Ectodermal cell (in vitro differentiated cells): ENCODE data around the gene CNN2.

Experiments used
- H3K27ac ChIP-seq: 2 replicates; pipeline ENCODE4 v1.7.0; 2013; ENCODE audit warnings: mild to moderate bottlenecking, low read depth, low read length; ENCODE audit not compliant: insufficient read depth, poor library complexity, severe bottlenecking
- H3K27me3 ChIP-seq: 2 replicates; pipeline ENCODE4 v1.7.0; 2013; ENCODE audit warnings: mild to moderate bottlenecking, low read length; ENCODE audit not compliant: insufficient read depth, control insufficient read depth, poor library complexity, severe bottlenecking
- H3K36me3 ChIP-seq: one replicate; pipeline ENCODE4 v1.7.0; 2013; ENCODE audit warnings: low read length; ENCODE audit not compliant: control insufficient read depth, insufficient read depth
- H3K4me1 ChIP-seq: one replicate; pipeline ENCODE4 v1.7.0; 2013; ENCODE audit warnings: low read length; ENCODE audit not compliant: control insufficient read depth, insufficient read depth
- H3K4me3 ChIP-seq: 2 replicates; pipeline ENCODE4 v1.7.0; 2013; ENCODE audit warnings: low read depth, low read length, control low read depth; ENCODE audit not compliant: insufficient read depth
- H3K9me3 ChIP-seq: 2 replicates; pipeline ENCODE4 v1.7.0; 2013; ENCODE audit warnings: mild to moderate bottlenecking, low read length, moderate library complexity; ENCODE audit not compliant: control insufficient read depth
- WGBS, 2 experiments: methylation state at CpG; one replicate each; pipeline ENCODE4 v1.1.7; 2013; ENCODE audit warnings: missing lambda C conversion rate in 2 of 2; 5-methylcytosine and 5-hydroxymethylcytosine counted together

Gene CNN2

GRCh38 chr19:995051-995827, 31.2 kb upstream of the CNN2 start:
- H3K4me3 ChIP-seq = no peak overlapping the region
- no peaks in the 10 kb centered on the region for H3K9me3 ChIP-seq
- WGBS, 2 experiments = 94% methylated on average over 26 of the region's 26 CpGs
- peaks cover 8% of the 10 kb centered on the region for H3K36me3 ChIP-seq
- H3K27ac ChIP-seq = no peak overlapping the region
- H3K4me1 ChIP-seq = peaks cover 4% of the 10 kb centered on the region
- H3K27me3 ChIP-seq = peaks cover 46% of the 10 kb centered on the region

- 57 to 60% methylated on average over 64 of the region's 64 CpGs for WGBS, 2 experiments
- Histone ChIP-seq H3K27me3 (peaks cover 56% of the 10 kb centered on the region), H3K9me3 (no peaks in the 10 kb centered on the region), H3K27ac (no peak overlapping the region), H3K36me3 (peaks cover 8% of the 10 kb centered on the region), H3K4me1 (peaks cover 4% of the 10 kb centered on the region), H3K4me3 (no peak overlapping the region)
Observed at GRCh38 chr19:996051-996838, 30.2 kb upstream of the CNN2 start.

GRCh38 chr19:998064-998463, 28.3 kb upstream of the CNN2 start:
- peaks cover 71% of the 10 kb centered on the region for H3K27me3 ChIP-seq
- no peak overlapping the region for H3K27ac ChIP-seq
- 63 to 64% methylated on average over 6 of the region's 6 CpGs for WGBS, 2 experiments

GRCh38 chr19:999379-999719, 27.1 kb upstream of the CNN2 start:
- no peak overlapping the region for H3K27ac ChIP-seq

More at GRCh38 chr19:998064-998463, 28.3 kb upstream of the CNN2 start:
- peaks cover 4% of the 10 kb centered on the region for H3K4me1 ChIP-seq
- H3K36me3 ChIP-seq = no peaks in the 10 kb centered on the region
- no peaks in the 10 kb centered on the region for H3K9me3 ChIP-seq
- H3K4me3 ChIP-seq = no peak overlapping the region

GRCh38 chr19:1000095-1000494, 26.3 kb upstream of the CNN2 start, which contains the start of gene GRIN3B:
Gene GRIN3B (plus strand): TSS chr19:1000419. CDS start chr19:1000438, 19 bp downstream.
- Histone ChIP-seq H3K4me1 (peaks cover 4% of the 10 kb centered on the region), H3K9me3 (no peaks in the 10 kb centered on the region), H3K36me3 (no peaks in the 10 kb centered on the region), H3K4me3 (peak within 1 kb of the TSS; percentile 29), H3K27ac (no peak within 1 kb of the TSS), H3K27me3 (peaks cover 71% of the 10 kb centered on the region)
- WGBS, 2 experiments = 4 to 5% methylated on average over 43 of the region's 43 CpGs

More at GRCh38 chr19:999379-999719, 27.1 kb upstream of the CNN2 start:
- 74% methylated on average over 3 of the region's 3 CpGs for WGBS, 2 experiments
- Histone ChIP-seq H3K36me3 (no peaks in the 10 kb centered on the region), H3K9me3 (no peaks in the 10 kb centered on the region), H3K4me1 (peaks cover 4% of the 10 kb centered on the region), H3K4me3 (no peak overlapping the region), H3K27me3 (peaks cover 71% of the 10 kb centered on the region)

GRCh38 chr19:1000591-1001537, 25.5 kb upstream of the CNN2 start:
- no peaks in the 10 kb centered on the region for H3K36me3 ChIP-seq
- no peaks in the 10 kb centered on the region for H3K9me3 ChIP-seq
- peaks cover 4% of the 10 kb centered on the region for H3K4me1 ChIP-seq
- WGBS, 2 experiments = 10 to 11% methylated on average over 73 of the region's 73 CpGs
- peaks cover 69% of the 10 kb centered on the region for H3K27me3 ChIP-seq
- no peak overlapping the region for H3K27ac ChIP-seq
- H3K4me3 ChIP-seq = peak overlapping the region; percentile 29

- Histone ChIP-seq H3K4me1 (no peaks in the 10 kb centered on the region), H3K9me3 (no peaks in the 10 kb centered on the region), H3K27me3 (peaks cover 61% of the 10 kb centered on the region), H3K36me3 (no peaks in the 10 kb centered on the region), H3K4me3 (no peak overlapping the region), H3K27ac (no peak overlapping the region)
- 18 to 20% methylated on average over 20 of the region's 20 CpGs for WGBS, 2 experiments
Observed at GRCh38 chr19:1001538-1002166, 24.8 kb upstream of the CNN2 start.

- Histone ChIP-seq H3K27me3 (peaks cover 51% of the 10 kb centered on the region), H3K4me1 (no peaks in the 10 kb centered on the region), H3K4me3 (no peak overlapping the region), H3K27ac (no peak overlapping the region), H3K36me3 (no peaks in the 10 kb centered on the region), H3K9me3 (no peaks in the 10 kb centered on the region)
- 76 to 83% methylated on average over 4 of the region's 4 CpGs for WGBS, 2 experiments
Observed at GRCh38 chr19:1002600-1002999, 23.8 kb upstream of the CNN2 start.

- Histone ChIP-seq H3K4me1 (no peaks in the 10 kb centered on the region), H3K27me3 (peaks cover 45% of the 10 kb centered on the region), H3K4me3 (no peak overlapping the region), H3K27ac (no peak overlapping the region), H3K9me3 (no peaks in the 10 kb centered on the region), H3K36me3 (no peaks in the 10 kb centered on the region)
- WGBS, 2 experiments = 91 to 92% methylated on average over 37 of the region's 37 CpGs
Observed at GRCh38 chr19:1003283-1003682, 23.1 kb upstream of the CNN2 start.
